Measurements from ENCODE around the gene RAB13.

DNA sequence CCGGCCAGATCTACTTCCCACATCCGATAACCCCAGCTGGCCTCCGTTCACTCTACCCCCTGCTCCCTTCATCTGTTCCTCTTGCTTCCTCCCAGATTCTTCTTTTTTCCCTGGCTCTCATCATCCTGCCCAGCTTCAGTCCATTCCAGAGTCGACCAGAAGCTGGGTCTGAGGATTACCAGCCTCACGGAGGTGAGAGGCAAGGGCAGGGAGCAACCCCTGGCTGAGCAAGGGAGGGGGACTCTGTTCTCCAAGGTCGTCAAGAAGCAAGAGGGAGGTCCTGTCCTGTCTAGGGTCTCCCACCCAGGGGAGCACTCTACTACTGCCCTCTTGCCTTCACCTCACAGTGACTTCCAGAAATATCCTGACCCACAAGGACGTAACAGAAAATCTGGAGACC, 12.6 kb downstream of the RAB13 start:
- TF ChIP-seq CREB1 (IDR thresholded peaks at IDR 0.05) (no peak), ZNF274 (IDR thresholded peaks at IDR 0.05; ENCODE audit: borderline replicate concordance, extremely low read depth, low read length) (no peak)

Data from H1 (cell line).